ENCODE data around the gene CTIF.

DNA sequence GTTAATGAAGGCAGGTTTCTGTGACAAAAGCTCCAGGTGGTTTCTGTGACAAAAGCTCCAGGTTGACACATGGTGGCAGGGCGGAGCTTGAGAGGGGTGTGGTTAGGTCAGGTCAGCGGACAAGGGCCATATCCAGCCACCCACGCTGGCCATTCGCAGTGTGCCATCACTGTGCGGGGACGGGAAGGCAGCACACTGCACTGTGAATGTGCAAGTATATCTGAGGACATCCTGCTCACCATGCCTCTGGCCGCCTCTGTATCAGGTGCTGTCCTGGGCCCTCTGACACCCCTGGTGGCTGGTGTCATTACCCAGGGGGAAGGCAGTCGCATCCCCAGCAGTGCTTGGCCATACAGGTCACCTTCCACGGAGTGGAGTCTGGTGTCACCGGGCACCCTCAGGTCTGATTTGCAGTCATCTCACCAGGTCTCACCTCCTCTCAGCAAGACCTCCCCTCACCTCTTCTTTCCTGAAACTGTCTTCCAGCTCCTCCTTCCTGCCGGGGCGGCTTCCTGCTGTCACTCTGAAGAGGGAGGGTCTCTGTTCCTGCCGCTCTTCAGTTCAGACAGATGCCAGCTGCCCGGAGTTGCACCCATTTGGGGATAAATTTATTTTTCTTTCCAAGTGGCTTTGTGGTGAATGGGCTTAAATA lies 34.9 kb downstream of the CTIF start:
- TF ChIP-seq, protein P1, sequence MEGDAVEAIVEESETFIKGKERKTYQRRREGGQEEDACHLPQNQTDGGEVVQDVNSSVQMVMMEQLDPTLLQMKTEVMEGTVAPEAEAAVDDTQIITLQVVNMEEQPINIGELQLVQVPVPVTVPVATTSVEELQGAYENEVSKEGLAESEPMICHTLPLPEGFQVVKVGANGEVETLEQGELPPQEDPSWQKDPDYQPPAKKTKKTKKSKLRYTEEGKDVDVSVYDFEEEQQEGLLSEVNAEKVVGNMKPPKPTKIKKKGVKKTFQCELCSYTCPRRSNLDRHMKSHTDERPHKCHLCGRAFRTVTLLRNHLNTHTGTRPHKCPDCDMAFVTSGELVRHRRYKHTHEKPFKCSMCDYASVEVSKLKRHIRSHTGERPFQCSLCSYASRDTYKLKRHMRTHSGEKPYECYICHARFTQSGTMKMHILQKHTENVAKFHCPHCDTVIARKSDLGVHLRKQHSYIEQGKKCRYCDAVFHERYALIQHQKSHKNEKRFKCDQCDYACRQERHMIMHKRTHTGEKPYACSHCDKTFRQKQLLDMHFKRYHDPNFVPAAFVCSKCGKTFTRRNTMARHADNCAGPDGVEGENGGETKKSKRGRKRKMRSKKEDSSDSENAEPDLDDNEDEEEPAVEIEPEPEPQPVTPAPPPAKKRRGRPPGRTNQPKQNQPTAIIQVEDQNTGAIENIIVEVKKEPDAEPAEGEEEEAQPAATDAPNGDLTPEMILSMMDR (IDR thresholded peaks at IDR 0.05; ENCODE audit: low read depth, low read length, missing input control), result peak; percentile 13
- TF ChIP-seq TAF1 (conservative IDR thresholded peaks at IDR 0.05), result peak; percentile 62

Data from liver (tissue), 3 donors.